Tibial nerve (tissue), 3 donors: ENCODE results near the gene LRBA.

ENCODE experiments used
- CTCF ChIP-seq, 5 experiments: fragments of 200-600 bp in 3 of 5; fragments of 450-650 bp in 2 of 5; sonication (generic) in 3 of 5; IDR thresholded peaks; one replicate each; pipeline ENCODE4 v1.5.1; 2016 to 2019; ENCODE audit warnings: antibody characterized with exemption in 5 of 5, mild to moderate bottlenecking in 3 of 5, moderate library complexity in 2 of 5
- POLR2A ChIP-seq, 2 donors: fragments of 450-650 bp; IDR thresholded peaks; one replicate each; pipeline ENCODE4 v1.6.1; 2017; ENCODE audit warnings: antibody characterized with exemption in 2 of 2, mild to moderate bottlenecking in 2 of 2, moderate library complexity in 2 of 2

DNA sequence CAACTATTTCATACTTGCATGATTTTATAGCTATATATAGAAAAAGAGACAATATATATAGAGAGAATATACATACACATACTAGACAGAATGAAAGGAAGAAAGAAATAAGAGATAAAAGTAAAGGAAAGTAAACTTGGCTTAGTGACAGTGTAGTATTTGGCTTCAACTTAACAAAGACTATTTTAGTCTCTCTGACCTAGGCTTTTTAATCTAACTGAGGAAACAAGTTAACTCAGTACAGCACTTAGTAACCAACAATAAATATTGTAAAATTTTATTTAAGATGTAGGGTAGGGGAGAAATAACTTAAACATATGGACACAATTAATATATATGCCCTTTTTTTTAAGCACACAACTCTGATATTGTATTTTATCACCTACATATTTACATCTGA, 682.1 kb downstream of the LRBA start:
- TF ChIP-seq CTCF (IDR thresholded peaks at IDR 0.05) (no peak), POLR2A (IDR thresholded peaks at IDR 0.05) (no peak)
